A673 (cell line): Measurements from ENCODE around the gene SNCB. TPM values are rescaled to one million over a fixed set of nuclear protein-coding genes. Genes with fewer than 3 reads are reported as not detected.

Experiments
- BruUV-seq: library from RNA; stranded (reverse); fragments of 400-500 nt; replicated peaks from 2 replicates; lab custom pipeline; 2021; lab: Mats Ljungman, UMichigan
- CTCF ChIA-PET: fragments of 300-600 bp; sonication (Branson Sonifier 250); formaldehyde crosslinking; loops from one replicate; lab custom pipeline; 2022; ENCODE audit warnings: antibody characterized with exemption; lab: Charles Lee
- POLR2A ChIA-PET: fragments of 300-600 bp; sonication (Branson Sonifier 250); formaldehyde crosslinking; loops from one replicate; lab custom pipeline; 2022; ENCODE audit warnings: antibody characterized with exemption; ENCODE audit not compliant: low non-redundant PET; lab: Charles Lee
- DNase-seq: peaks from one replicate; pipeline ENCODE4 v3.0.0-alpha.2; 2015; ENCODE audit warnings: low spot score
- H3K27ac ChIP-seq: fragments of 200-600 bp; sonication (generic); 2 replicates; pipeline ENCODE4 v1.5.1; 2016; ENCODE audit warnings: mixed run types, low read depth, mild to moderate bottlenecking, mixed read lengths, antibody characterized with exemption, low read length; ENCODE audit not compliant: poor library complexity, severe bottlenecking
- H3K27me3 ChIP-seq: fragments of 200-600 bp; sonication (generic); replicated peaks from 2 replicates; pipeline ENCODE4 v1.6.1; 2017; ENCODE audit warnings: mixed run types, low read depth, mild to moderate bottlenecking, mixed read lengths, antibody characterized with exemption, low read length; ENCODE audit not compliant: insufficient read depth, poor library complexity
- H3K36me3 ChIP-seq: fragments of 200-600 bp; sonication (generic); 2 replicates; pipeline ENCODE4 v1.6.1; 2016; ENCODE audit warnings: mixed run types, mild to moderate bottlenecking, mixed read lengths, antibody characterized with exemption, low read length; ENCODE audit not compliant: insufficient read depth, poor library complexity, severe bottlenecking
- H3K4me1 ChIP-seq: fragments of 200-600 bp; sonication (generic); 2 replicates; pipeline ENCODE4 v1.6.1; 2017; ENCODE audit warnings: mixed run types, mild to moderate bottlenecking, mixed read lengths, antibody characterized with exemption, low read length; ENCODE audit not compliant: insufficient read depth, poor library complexity, severe bottlenecking
- H3K4me3 ChIP-seq: fragments of 200-600 bp; sonication (generic); 2 replicates; pipeline ENCODE4 v1.5.1; 2016; ENCODE audit warnings: low read depth, mixed run types, mild to moderate bottlenecking, mixed read lengths, low read length; ENCODE audit not compliant: poor library complexity, severe bottlenecking
- H3K9me3 ChIP-seq: fragments of 200-600 bp; sonication (generic); 2 replicates; pipeline ENCODE4 v1.6.1; 2016; ENCODE audit warnings: mixed run types, low read depth, mild to moderate bottlenecking, mixed read lengths, antibody characterized with exemption, low read length; ENCODE audit not compliant: poor library complexity, severe bottlenecking
- CTCF ChIP-seq: fragments of 300-800, 200-600 bp; sonication (generic); conservative IDR thresholded peaks from 2 replicates; pipeline ENCODE4 v1.5.1; 2017; ENCODE audit warnings: low read depth, mild to moderate bottlenecking, antibody characterized with exemption, low read length, moderate library complexity, mixed read lengths
- EZH2 ChIP-seq: fragments of 200-600 bp; sonication (generic); IDR thresholded peaks from 2 replicates; pipeline ENCODE4 v1.6.1; 2017; ENCODE audit warnings: borderline replicate concordance, low read depth, mild to moderate bottlenecking, mixed read lengths, antibody characterized with exemption, low read length; ENCODE audit not compliant: poor library complexity, severe bottlenecking
- intact Hi-C: fragments of 100-400 bp; cut with micrococcal nuclease; formaldehyde crosslinking; loops from one replicate; pipeline ENCODE4 v1.10.0; 2022; ENCODE audit not compliant: unreplicated experiment
- total RNA-seq: library from RNA; stranded (reverse); gene quantifications from 2 replicates; pipeline ENCODE4 v1.2.3, GENCODE V29; 2021

Gene SNCB
- total RNA-seq, 1 experiment from 2014 or later: not detected

- Histone ChIP-seq H3K4me1 (no peaks in the 10 kb centered on the region), H3K27me3 (no peaks in the 10 kb centered on the region), H3K27ac (no peak overlapping the region), H3K9me3 (no peaks in the 10 kb centered on the region), H3K4me3 (no peak overlapping the region), H3K36me3 (no peaks in the 10 kb centered on the region)
- ChIA-PET CTCF (no interaction called here), POLR2A (no interaction called here)
- intact Hi-C loops: loop anchor here (10.0 kb wide), 1 partner anchor 379 kb away; no protein-coding TSS in a partner anchor
- no TSS peak for BruUV-seq
- TF ChIP-seq EZH2 (no peak), CTCF (no peak)
- DNase-seq: no peak
Observed at GRCh38 chr5:176575488-176576422, 54.6 kb downstream of the SNCB start.

DNA sequence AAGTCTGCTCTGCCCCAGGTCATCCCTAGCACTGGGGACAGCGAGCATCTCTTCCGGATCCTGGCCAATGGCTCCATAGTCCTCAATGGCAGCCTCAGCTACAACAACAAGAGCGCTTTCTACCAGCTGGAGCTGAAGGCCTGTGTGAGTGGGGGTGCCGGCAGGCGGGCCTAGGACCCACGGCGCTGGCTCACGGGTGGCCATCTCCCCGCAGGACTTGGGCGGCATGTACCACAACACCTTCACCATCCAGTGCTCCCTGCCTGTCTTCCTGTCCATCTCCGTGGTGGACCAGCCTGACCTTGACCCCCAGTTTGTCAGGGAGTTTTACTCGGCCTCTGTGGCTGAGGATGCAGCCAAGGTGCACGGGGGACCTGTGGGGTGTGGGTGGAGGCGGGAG is 55.3 kb downstream of the SNCB start:
- Histone ChIP-seq H3K4me1 (no peaks in the 10 kb centered on the region), H3K4me3 (no peak overlapping the region), H3K36me3 (no peaks in the 10 kb centered on the region), H3K27ac (no peak overlapping the region), H3K9me3 (no peaks in the 10 kb centered on the region), H3K27me3 (no peaks in the 10 kb centered on the region)
- CTCF ChIA-PET: no interaction called here
- POLR2A ChIA-PET: no interaction called here
- no peak for TF ChIP-seq EZH2
- no peak for TF ChIP-seq CTCF
- intact Hi-C loops: loop anchor here (10.0 kb wide), 1 partner anchor 380 kb away; no protein-coding TSS in a partner anchor
- BruUV-seq: no TSS peak
- DNase-seq: no peak

GRCh38 chr5:176574297-176574591 is 56.1 kb downstream of the SNCB start:
- TF ChIP-seq CTCF (no peak), EZH2 (no peak)
- H3K36me3 ChIP-seq: no peaks in the 10 kb centered on the region
- DNase-seq: no peak
- H3K9me3 ChIP-seq: no peaks in the 10 kb centered on the region
- H3K27me3 ChIP-seq: no peaks in the 10 kb centered on the region
- no peak overlapping the region for H3K4me3 ChIP-seq
- CTCF ChIA-PET: no interaction called here
- intact Hi-C loops: loop anchor here (5.0 to 10.0 kb wide), 3 partner anchors 43 to 381 kb away; partner anchors contain the start of gene CLTB
- POLR2A ChIA-PET: no interaction called here
- no TSS peak for BruUV-seq
- H3K27ac ChIP-seq: no peak overlapping the region
- H3K4me1 ChIP-seq: no peaks in the 10 kb centered on the region
